ENCODE results near the gene E4F1. TPM values are rescaled to one million over a fixed set of nuclear protein-coding genes. Genes with fewer than 3 reads are reported as not detected.

E4F1 gene
- total and polyA plus RNA-seq, 10 of the 15 experiments (the other 5 are each of a cell fraction or from before 2014, with no cell fraction given) = 0.23 to 36.5 (median 14.5) TPM

GRCh38 chr16:2190002-2190658 lies 33.3 kb upstream of the E4F1 start:
- POLR2A ChIA-PET = no interaction called here
- ATAC-seq (no peak), DNase-seq (ENCODE audit: low read depth, low spot score) (no peak), FAIRE-seq (no peak)
- Histone ChIP-seq H3K9me3 (replicated peaks; ENCODE audit: control insufficient read depth, insufficient read depth, low read length) (no peaks in the 10 kb centered on the region), H3K4me1 (ENCODE audit: control insufficient read depth, insufficient read depth, low read length) (no peaks in the 10 kb centered on the region; the same call in 1 of the 2 replicates), H3K27ac (ENCODE audit: control insufficient read depth, insufficient read depth) (no peak overlapping the region), H3K9ac (ENCODE audit: control insufficient read depth, insufficient read depth, low read length) (no peak overlapping the region), H4K20me1 (ENCODE audit: control insufficient read depth, insufficient read depth) (no peaks in the 10 kb centered on the region), H2AFZ (ENCODE audit: control insufficient read depth, low read depth, low read length) (no peak overlapping the region), H3K4me2 (ENCODE audit: control insufficient read depth, insufficient read depth) (no peak overlapping the region), H3K4me3 (no peak overlapping the region), H3K36me3 (ENCODE audit: control insufficient read depth in 2 of 2, insufficient read depth in 2 of 2, low read length in 1 of 2) (no peaks in the 10 kb centered on the region), H3K79me2 (ENCODE audit: control insufficient read depth, insufficient read depth, low read length) (no peaks in the 10 kb centered on the region), H3K27me3 (replicated peaks in 1 of 2; ENCODE audit: control insufficient read depth in 2 of 2, insufficient read depth in 2 of 2, low read length in 1 of 2) (peaks cover 3 to 5% of the 10 kb centered on the region in 2 experiments; a peak in 3 of 4 replicates)
- no TSS peak for BruUV-seq (replicated peaks)
- CTCF ChIA-PET = no interaction called here
- in situ Hi-C loops (cut with MboI) = no loop called here
- WGBS (ENCODE audit: insufficient coverage, insufficient replicate concordance, low lambda C conversion rate, missing lambda C conversion rate) = 35% methylated on average over 20 of the region's 24 CpGs
- SMC1A ChIA-PET (ENCODE audit: uncharacterized antibody, unreplicated experiment) = no interaction called here
- TF ChIP-seq POLR2AphosphoS2 (IDR thresholded peaks at IDR 0.05; ENCODE audit: low read depth, low read length) (no peak), BHLHE40 (IDR thresholded peaks at IDR 0.05; ENCODE audit: borderline replicate concordance in 1 of 2, low read depth in 2 of 2, low read length in 1 of 2) (0 out of 4 replicates have a peak, but pooled peaks of 1 of the 2 experiments have one; percentile 6), MLLT1 (IDR thresholded peaks at IDR 0.05) (no peak), PML (IDR thresholded peaks at IDR 0.05; ENCODE audit: low read length) (no peak), NFYA (IDR thresholded peaks at IDR 0.05; ENCODE audit: borderline replicate concordance, low read depth, low read length) (no peak)
- RAD21 ChIA-PET (ENCODE audit: unreplicated experiment) = no interaction called here
- intact Hi-C loops (cut with micrococcal nuclease; ENCODE audit: unreplicated experiment) = no loop called here
